Activated naive CD8-positive, alpha-beta T cell treated with anti-CD3 and anti-CD28 coated beads, Interleukin-2, amount 50 U/mL, for 24 hours (primary cell): ENCODE measurements around the gene TLE3.

Experiments used
- ATAC-seq: fragments of 150-1000 bp; cut with Tn5 transposase; one replicate; pipeline ENCODE4 v1.10.0; 2021
- DNase-seq: peaks from one replicate; pipeline ENCODE4 v3.0.0; 2021
- H3K27ac Mint-ChIP-seq: one replicate; pipeline ENCODE4 v1.8.0; 2021; ENCODE audit warnings: mild to moderate bottlenecking, mixed read lengths
- H3K27me3 Mint-ChIP-seq: one replicate; pipeline ENCODE4 v1.8.0; 2021; ENCODE audit warnings: mixed read lengths
- H3K36me3 Mint-ChIP-seq: one replicate; pipeline ENCODE4 v1.8.0; 2021; ENCODE audit warnings: low read depth, mixed read lengths
- H3K4me1 Mint-ChIP-seq: one replicate; pipeline ENCODE4 v1.8.0; 2021; ENCODE audit warnings: mixed read lengths
- H3K4me3 Mint-ChIP-seq: one replicate; pipeline ENCODE4 v1.8.0; 2021; ENCODE audit warnings: mild to moderate bottlenecking, moderate library complexity, mixed read lengths
- H3K9me3 Mint-ChIP-seq: one replicate; pipeline ENCODE4 v1.8.0; 2021; ENCODE audit warnings: mixed read lengths

TLE3 gene

GRCh38 chr15:70061696-70062270 lies 35.9 kb downstream of the TLE3 start:
- Mint-ChIP-seq H3K27me3 (no peaks in the 10 kb centered on the region), H3K4me3 (no peak overlapping the region), H3K36me3 (peaks cover 33% of the 10 kb centered on the region), H3K9me3 (no peaks in the 10 kb centered on the region), H3K27ac (no peak overlapping the region), H3K4me1 (no peaks in the 10 kb centered on the region)
- no peak for ATAC-seq
- DNase-seq = no peak

- Mint-ChIP-seq H3K36me3 (peaks cover 28% of the 10 kb centered on the region), H3K9me3 (no peaks in the 10 kb centered on the region), H3K27ac (no peak overlapping the region), H3K4me1 (no peaks in the 10 kb centered on the region), H3K4me3 (no peak overlapping the region), H3K27me3 (no peaks in the 10 kb centered on the region)
- DNase-seq (no peak), ATAC-seq (no peak)
Measured at GRCh38 chr15:70060993-70061305, 36.8 kb downstream of the TLE3 start.

- no peak for ATAC-seq
- no peak for DNase-seq
- no peaks in the 10 kb centered on the region for H3K9me3 Mint-ChIP-seq
- no peak overlapping the region for H3K4me3 Mint-ChIP-seq
- peaks cover 28% of the 10 kb centered on the region for H3K36me3 Mint-ChIP-seq
- H3K4me1 Mint-ChIP-seq = no peaks in the 10 kb centered on the region
- no peak overlapping the region for H3K27ac Mint-ChIP-seq
- H3K27me3 Mint-ChIP-seq = no peaks in the 10 kb centered on the region
Measured at GRCh38 chr15:70060214-70060992, 37.3 kb downstream of the TLE3 start.

GRCh38 chr15:70059476-70060213 lies 38.1 kb downstream of the TLE3 start:
- Mint-ChIP-seq H3K36me3 (peaks cover 32% of the 10 kb centered on the region), H3K4me1 (no peaks in the 10 kb centered on the region), H3K9me3 (no peaks in the 10 kb centered on the region), H3K27ac (peak overlapping the region; percentile 15), H3K27me3 (no peaks in the 10 kb centered on the region), H3K4me3 (no peak overlapping the region)
- no peak for DNase-seq
- no peak for ATAC-seq

GRCh38 chr15:70058642-70059360 lies 38.9 kb downstream of the TLE3 start:
- Mint-ChIP-seq H3K36me3 (peaks cover 34% of the 10 kb centered on the region), H3K27me3 (no peaks in the 10 kb centered on the region), H3K27ac (no peak overlapping the region), H3K9me3 (no peaks in the 10 kb centered on the region), H3K4me3 (no peak overlapping the region), H3K4me1 (no peaks in the 10 kb centered on the region)
- ATAC-seq = no peak
- no peak for DNase-seq

GRCh38 chr15:70057931-70058641 lies 39.6 kb downstream of the TLE3 start:
- Mint-ChIP-seq H3K4me3 (no peak overlapping the region), H3K9me3 (no peaks in the 10 kb centered on the region), H3K27me3 (no peaks in the 10 kb centered on the region), H3K36me3 (peaks cover 36% of the 10 kb centered on the region), H3K4me1 (no peaks in the 10 kb centered on the region), H3K27ac (no peak overlapping the region)
- DNase-seq (no peak), ATAC-seq (no peak)

- Mint-ChIP-seq H3K27ac (no peak overlapping the region), H3K27me3 (no peaks in the 10 kb centered on the region), H3K4me1 (no peaks in the 10 kb centered on the region), H3K4me3 (no peak overlapping the region), H3K36me3 (peaks cover 43% of the 10 kb centered on the region), H3K9me3 (no peaks in the 10 kb centered on the region)
- no peak for DNase-seq
- no peak for ATAC-seq
Measured at GRCh38 chr15:70056091-70056680, 41.5 kb downstream of the TLE3 start.

- Mint-ChIP-seq H3K27ac (no peak overlapping the region), H3K4me3 (no peak overlapping the region), H3K27me3 (no peaks in the 10 kb centered on the region), H3K9me3 (no peaks in the 10 kb centered on the region), H3K36me3 (peaks cover 46% of the 10 kb centered on the region), H3K4me1 (no peaks in the 10 kb centered on the region)
- ATAC-seq = no peak
- DNase-seq = no peak
Measured at GRCh38 chr15:70055601-70056051, 42.1 kb downstream of the TLE3 start.

GRCh38 chr15:70054884-70055387 lies 42.8 kb downstream of the TLE3 start:
- Mint-ChIP-seq H3K27ac (no peak overlapping the region), H3K4me3 (no peak overlapping the region), H3K36me3 (peaks cover 50% of the 10 kb centered on the region), H3K27me3 (no peaks in the 10 kb centered on the region), H3K4me1 (no peaks in the 10 kb centered on the region), H3K9me3 (no peaks in the 10 kb centered on the region)
- DNase-seq (no peak), ATAC-seq (no peak)

- no peak for DNase-seq
- H3K36me3 Mint-ChIP-seq = peaks cover 48% of the 10 kb centered on the region
- H3K27ac Mint-ChIP-seq = no peak overlapping the region
- no peaks in the 10 kb centered on the region for H3K27me3 Mint-ChIP-seq
- no peaks in the 10 kb centered on the region for H3K9me3 Mint-ChIP-seq
- no peaks in the 10 kb centered on the region for H3K4me1 Mint-ChIP-seq
- no peak for ATAC-seq
- H3K4me3 Mint-ChIP-seq = no peak overlapping the region
Measured at GRCh38 chr15:70054366-70054765, 43.4 kb downstream of the TLE3 start.

- Mint-ChIP-seq H3K36me3 (peaks cover 50% of the 10 kb centered on the region), H3K9me3 (no peaks in the 10 kb centered on the region), H3K27me3 (no peaks in the 10 kb centered on the region), H3K27ac (no peak overlapping the region), H3K4me3 (no peak overlapping the region), H3K4me1 (no peaks in the 10 kb centered on the region)
- no peak for DNase-seq
- no peak for ATAC-seq
Measured at GRCh38 chr15:70053716-70054229, 43.9 kb downstream of the TLE3 start.

- H3K27me3 Mint-ChIP-seq = no peaks in the 10 kb centered on the region
- no peak overlapping the region for H3K27ac Mint-ChIP-seq
- no peak for DNase-seq
- no peak overlapping the region for H3K4me3 Mint-ChIP-seq
- H3K4me1 Mint-ChIP-seq = no peaks in the 10 kb centered on the region
- H3K9me3 Mint-ChIP-seq = no peaks in the 10 kb centered on the region
- peaks cover 49% of the 10 kb centered on the region for H3K36me3 Mint-ChIP-seq
- no peak for ATAC-seq
Measured at GRCh38 chr15:70053001-70053715, 44.6 kb downstream of the TLE3 start.

- ATAC-seq (no peak), DNase-seq (no peak)
- H3K4me1 Mint-ChIP-seq = no peaks in the 10 kb centered on the region
- peaks cover 51% of the 10 kb centered on the region for H3K36me3 Mint-ChIP-seq
- no peaks in the 10 kb centered on the region for H3K9me3 Mint-ChIP-seq
- H3K4me3 Mint-ChIP-seq = no peak overlapping the region
- no peak overlapping the region for H3K27ac Mint-ChIP-seq
- H3K27me3 Mint-ChIP-seq = no peaks in the 10 kb centered on the region
Measured at GRCh38 chr15:70051948-70052633, 45.6 kb downstream of the TLE3 start.
